ENCODE data around the gene ZBTB49. TPM values are rescaled to one million over a fixed set of nuclear protein-coding genes. Genes with fewer than 3 reads are reported as not detected.
A peak's percentile ranks its signal among the peaks of the same experiment; 100 is the strongest.
"Not testable (repeated sequence)": the region's sequence is repeated elsewhere in the genome, so short reads cannot be mapped to it uniquely, and the experiment has no call there.

ZBTB49 gene
- total and polyA plus RNA-seq, 3 donors from 2014 or later = 10.2 to 26.7 (median 14.0) TPM

- H3K27me3 ChIP-seq = no peaks in the 10 kb centered on the region
- peaks cover 6% of the 10 kb centered on the region for H3K4me1 ChIP-seq
- intact Hi-C loops (cut with DNase I; ENCODE audit: low total_unique reads) = no loop called here
- TF ChIP-seq POLR2A (IDR thresholded peaks at IDR 0.05) = no peak
- TF ChIP-seq, protein P1, sequence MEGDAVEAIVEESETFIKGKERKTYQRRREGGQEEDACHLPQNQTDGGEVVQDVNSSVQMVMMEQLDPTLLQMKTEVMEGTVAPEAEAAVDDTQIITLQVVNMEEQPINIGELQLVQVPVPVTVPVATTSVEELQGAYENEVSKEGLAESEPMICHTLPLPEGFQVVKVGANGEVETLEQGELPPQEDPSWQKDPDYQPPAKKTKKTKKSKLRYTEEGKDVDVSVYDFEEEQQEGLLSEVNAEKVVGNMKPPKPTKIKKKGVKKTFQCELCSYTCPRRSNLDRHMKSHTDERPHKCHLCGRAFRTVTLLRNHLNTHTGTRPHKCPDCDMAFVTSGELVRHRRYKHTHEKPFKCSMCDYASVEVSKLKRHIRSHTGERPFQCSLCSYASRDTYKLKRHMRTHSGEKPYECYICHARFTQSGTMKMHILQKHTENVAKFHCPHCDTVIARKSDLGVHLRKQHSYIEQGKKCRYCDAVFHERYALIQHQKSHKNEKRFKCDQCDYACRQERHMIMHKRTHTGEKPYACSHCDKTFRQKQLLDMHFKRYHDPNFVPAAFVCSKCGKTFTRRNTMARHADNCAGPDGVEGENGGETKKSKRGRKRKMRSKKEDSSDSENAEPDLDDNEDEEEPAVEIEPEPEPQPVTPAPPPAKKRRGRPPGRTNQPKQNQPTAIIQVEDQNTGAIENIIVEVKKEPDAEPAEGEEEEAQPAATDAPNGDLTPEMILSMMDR (IDR thresholded peaks at IDR 0.05) = no peak
- no peak for DNase-seq
- peak overlapping the region; percentile 64 to 98 for H3K4me3 ChIP-seq
- no peaks in the 10 kb centered on the region for H3K9me3 ChIP-seq
- no peaks in the 10 kb centered on the region for H3K36me3 ChIP-seq (ENCODE audit: low read depth, missing control alignments)
- WGBS, 2 donors = 2 to 7% methylated on average over 10 of the region's 10 CpGs
- peak overlapping the region; percentile 85 to 90 for H3K27ac ChIP-seq
Observed at GRCh38 chr4:4248885-4249203, 41.2 kb upstream of the ZBTB49 start.

- H3K4me1 ChIP-seq; H3K36me3 ChIP-seq (ENCODE audit: low read depth, missing control alignments); H3K27me3 ChIP-seq; H3K4me3 ChIP-seq; H3K9me3 ChIP-seq; DNase-seq; intact Hi-C loops (cut with DNase I; ENCODE audit: low total_unique reads); H3K27ac ChIP-seq: not testable (repeated sequence)
- WGBS, 2 donors = 57 to 81% methylated on average over 15 of the region's 15 CpGs
Observed at GRCh38 chr4:4249342-4249741, 40.7 kb upstream of the ZBTB49 start.

DNA sequence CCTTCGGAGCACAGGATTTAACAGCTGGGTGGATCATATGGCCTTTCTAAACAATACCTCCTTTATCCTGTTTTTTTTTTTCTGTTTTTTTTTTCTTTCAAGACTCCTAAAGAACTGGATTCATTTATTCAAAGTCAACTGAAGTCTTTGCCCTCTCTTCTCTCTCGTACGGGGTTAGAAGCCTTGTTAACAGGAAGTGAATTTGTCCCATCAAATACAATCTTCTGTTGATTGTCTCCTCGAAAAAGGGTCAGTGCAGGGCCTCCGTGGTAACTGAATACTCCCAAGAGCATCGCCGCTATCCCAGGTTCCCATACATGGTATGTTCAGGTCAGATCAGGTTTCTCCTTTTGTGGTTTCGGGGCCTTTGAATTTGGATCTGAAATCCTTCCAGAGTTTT is 40.2 kb upstream of the ZBTB49 start:
- Histone ChIP-seq H3K27me3 (no peaks in the 10 kb centered on the region), H3K36me3 (ENCODE audit: low read depth, missing control alignments) (no peaks in the 10 kb centered on the region), H3K4me1 (peaks cover 6% of the 10 kb centered on the region), H3K4me3 (no peak overlapping the region), H3K9me3 (no peaks in the 10 kb centered on the region), H3K27ac (no peak overlapping the region)
- no peak for DNase-seq
- intact Hi-C loops (cut with DNase I; ENCODE audit: low total_unique reads) = no loop called here
- TF ChIP-seq, protein P1 (IDR thresholded peaks at IDR 0.05) = no peak
- TF ChIP-seq POLR2A (IDR thresholded peaks at IDR 0.05) = no peak
- WGBS, 2 donors = 55 to 71% methylated on average over 8 of the region's 8 CpGs

DNA sequence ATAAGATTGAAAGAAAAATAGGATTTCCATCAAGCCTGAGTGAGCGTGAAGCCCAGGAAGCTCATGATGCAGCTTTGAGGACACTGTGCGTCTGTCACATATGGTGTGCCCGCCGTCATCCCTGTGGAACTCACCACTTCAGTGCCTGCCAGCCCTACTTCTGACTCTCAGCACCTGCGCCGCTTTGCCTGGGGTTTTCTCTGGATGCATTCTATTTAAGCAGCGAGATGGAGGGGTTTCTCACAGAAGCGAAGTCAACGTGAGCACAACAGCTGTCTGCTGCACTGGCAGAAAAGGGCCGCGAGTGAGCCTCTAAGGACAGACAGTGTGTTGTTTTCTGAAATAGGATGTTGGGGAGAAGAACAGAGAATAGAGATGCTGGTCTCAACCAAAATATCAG is 35.9 kb upstream of the ZBTB49 start:
- no peak overlapping the region for H3K27ac ChIP-seq
- no peaks in the 10 kb centered on the region for H3K9me3 ChIP-seq
- no peaks in the 10 kb centered on the region for H3K4me1 ChIP-seq
- no peaks in the 10 kb centered on the region for H3K27me3 ChIP-seq
- intact Hi-C loops (cut with DNase I; ENCODE audit: low total_unique reads) = no loop called here
- no peak overlapping the region for H3K4me3 ChIP-seq
- WGBS, 2 donors = 84 to 88% methylated on average over 11 of the region's 11 CpGs
- TF ChIP-seq, protein P1 (IDR thresholded peaks at IDR 0.05) = no peak
- no peak for TF ChIP-seq POLR2A (IDR thresholded peaks at IDR 0.05)
- no peak for DNase-seq
- H3K36me3 ChIP-seq (ENCODE audit: low read depth, missing control alignments) = no peaks in the 10 kb centered on the region

DNA sequence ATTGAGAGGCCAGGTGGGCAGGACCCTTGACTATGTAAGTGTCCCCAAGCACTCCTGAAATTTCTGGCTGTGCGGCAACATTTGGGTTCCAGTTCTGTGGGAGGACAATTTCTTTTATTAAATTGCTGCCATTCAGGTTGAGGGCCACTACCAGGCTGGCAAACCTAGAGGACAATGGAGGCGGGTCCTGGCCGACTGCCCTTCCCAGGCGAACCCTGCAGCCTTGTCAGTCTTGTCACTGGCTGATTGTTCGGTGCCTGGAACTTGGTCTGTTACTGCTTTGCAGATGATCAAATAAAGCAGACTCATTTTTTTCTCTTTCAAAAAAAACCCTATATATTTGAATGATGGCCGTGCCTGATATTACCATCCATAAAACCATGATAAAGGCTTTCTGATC is 35.4 kb upstream of the ZBTB49 start:
- DNase-seq = peak; percentile 62
- TF ChIP-seq, protein P1 (IDR thresholded peaks at IDR 0.05) = no peak
- no peak for TF ChIP-seq POLR2A (IDR thresholded peaks at IDR 0.05)
- 75 to 81% methylated on average over 6 of the region's 6 CpGs for WGBS, 2 donors
- H3K4me3 ChIP-seq = no peak overlapping the region
- H3K4me1 ChIP-seq = no peaks in the 10 kb centered on the region
- no peak overlapping the region for H3K27ac ChIP-seq
- no peaks in the 10 kb centered on the region for H3K9me3 ChIP-seq
- no peaks in the 10 kb centered on the region for H3K27me3 ChIP-seq
- no peaks in the 10 kb centered on the region for H3K36me3 ChIP-seq (ENCODE audit: low read depth, missing control alignments)
- intact Hi-C loops (cut with DNase I; ENCODE audit: low total_unique reads) = no loop called here
